ENCODE results near the gene CARD6. TPM values are rescaled to one million over a fixed set of nuclear protein-coding genes. Genes with fewer than 3 reads are reported as not detected.

Gene CARD6
- total RNA-seq, 4 donors from 2014 or later, result 15.9 to 32.1 (median 21.0) TPM

- 93 to 96% methylated on average over 13 of the region's 13 CpGs for WGBS, 2 donors
- no peak overlapping the region for H3K27ac ChIP-seq
- peaks cover 48 to 58% of the 10 kb centered on the region in 2 donors for H3K36me3 ChIP-seq
- no peaks in the 10 kb centered on the region for H3K9me3 ChIP-seq
- DNase-seq, result no peak
- no peak for TF ChIP-seq POLR2A (IDR thresholded peaks at IDR 0.05)
- TF ChIP-seq, protein P1, sequence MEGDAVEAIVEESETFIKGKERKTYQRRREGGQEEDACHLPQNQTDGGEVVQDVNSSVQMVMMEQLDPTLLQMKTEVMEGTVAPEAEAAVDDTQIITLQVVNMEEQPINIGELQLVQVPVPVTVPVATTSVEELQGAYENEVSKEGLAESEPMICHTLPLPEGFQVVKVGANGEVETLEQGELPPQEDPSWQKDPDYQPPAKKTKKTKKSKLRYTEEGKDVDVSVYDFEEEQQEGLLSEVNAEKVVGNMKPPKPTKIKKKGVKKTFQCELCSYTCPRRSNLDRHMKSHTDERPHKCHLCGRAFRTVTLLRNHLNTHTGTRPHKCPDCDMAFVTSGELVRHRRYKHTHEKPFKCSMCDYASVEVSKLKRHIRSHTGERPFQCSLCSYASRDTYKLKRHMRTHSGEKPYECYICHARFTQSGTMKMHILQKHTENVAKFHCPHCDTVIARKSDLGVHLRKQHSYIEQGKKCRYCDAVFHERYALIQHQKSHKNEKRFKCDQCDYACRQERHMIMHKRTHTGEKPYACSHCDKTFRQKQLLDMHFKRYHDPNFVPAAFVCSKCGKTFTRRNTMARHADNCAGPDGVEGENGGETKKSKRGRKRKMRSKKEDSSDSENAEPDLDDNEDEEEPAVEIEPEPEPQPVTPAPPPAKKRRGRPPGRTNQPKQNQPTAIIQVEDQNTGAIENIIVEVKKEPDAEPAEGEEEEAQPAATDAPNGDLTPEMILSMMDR (IDR thresholded peaks at IDR 0.05), result no peak
- no peaks in the 10 kb centered on the region for H3K27me3 ChIP-seq
- intact Hi-C loops (cut with DNase I), result no loop called here
- peaks cover 14 to 15% of the 10 kb centered on the region in 2 donors for H3K4me1 ChIP-seq
- no peak overlapping the region for H3K4me3 ChIP-seq (replicated peaks in 1 of 3)
These were observed 11.2 kb upstream of the CARD6 start for GRCh38 chr5:40829748-40830533.

DNA sequence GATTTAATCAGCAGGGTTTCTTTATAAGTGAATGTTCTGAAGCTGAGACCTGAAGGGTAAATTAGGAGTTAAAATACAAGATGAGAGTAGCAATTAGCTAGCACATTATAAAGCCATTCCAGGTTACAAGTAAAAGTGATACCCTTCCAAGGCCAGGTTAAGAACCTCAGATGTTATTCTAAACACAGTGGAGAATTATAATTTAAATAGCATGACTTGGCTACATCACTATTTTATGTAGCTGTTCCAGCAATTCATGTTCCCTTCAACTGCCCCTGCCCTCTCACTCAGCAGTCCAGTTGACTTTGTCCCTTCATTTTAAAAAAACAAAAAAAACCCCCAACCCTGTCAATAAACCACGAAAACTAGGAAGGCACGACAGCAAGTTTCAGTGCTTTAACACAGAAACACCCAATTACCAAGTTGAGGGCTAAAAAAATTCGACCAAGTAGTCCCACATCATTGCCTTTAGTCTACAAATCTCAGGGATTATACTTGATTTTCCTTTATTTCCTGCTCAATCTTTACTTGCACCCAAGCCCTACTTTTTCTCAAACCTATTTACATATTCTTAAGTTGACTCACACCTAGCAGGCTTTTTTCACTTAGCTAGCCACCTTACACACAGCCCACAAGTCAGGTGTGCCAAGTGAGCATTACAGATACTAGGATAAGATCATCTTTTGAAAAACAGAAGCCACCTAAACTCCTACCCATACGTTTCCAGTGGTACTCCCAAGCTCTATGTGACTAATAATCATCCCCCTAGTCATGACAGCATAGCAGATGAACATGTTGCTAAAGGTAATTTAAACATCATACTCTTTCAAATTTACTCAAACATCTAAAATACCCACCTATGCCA lies 9.6 kb upstream of the CARD6 start:
- Histone ChIP-seq H3K27ac (no peak overlapping the region), H3K9me3 (no peaks in the 10 kb centered on the region), H3K4me3 (replicated peaks in 1 of 3) (no peak overlapping the region), H3K27me3 (no peaks in the 10 kb centered on the region), H3K36me3 (peaks cover 48 to 58% of the 10 kb centered on the region in 2 donors), H3K4me1 (peaks cover 14 to 22% of the 10 kb centered on the region in 2 donors)
- DNase-seq, result no peak
- WGBS, 2 donors, result 72 to 73% methylated on average over 4 of the region's 4 CpGs
- no peak for TF ChIP-seq POLR2A (IDR thresholded peaks at IDR 0.05)
- TF ChIP-seq, protein P1 (IDR thresholded peaks at IDR 0.05), result no peak
- intact Hi-C loops (cut with DNase I), result no loop called here

GRCh38 chr5:40832345-40832744 lies 8.8 kb upstream of the CARD6 start:
- H3K4me1 ChIP-seq, result peaks cover 14 to 22% of the 10 kb centered on the region in 2 donors
- no peaks in the 10 kb centered on the region for H3K9me3 ChIP-seq
- H3K27me3 ChIP-seq, result no peaks in the 10 kb centered on the region
- no peak for DNase-seq
- WGBS, 2 donors, result 92 to 93% methylated on average over 4 of the region's 4 CpGs
- TF ChIP-seq POLR2A (IDR thresholded peaks at IDR 0.05), result no peak
- TF ChIP-seq, protein P1 (IDR thresholded peaks at IDR 0.05), result no peak
- H3K4me3 ChIP-seq (replicated peaks in 1 of 3), result no peak overlapping the region
- H3K27ac ChIP-seq, result no peak overlapping the region
- peaks cover 43 to 50% of the 10 kb centered on the region in 2 donors for H3K36me3 ChIP-seq
- intact Hi-C loops (cut with DNase I), result no loop called here

DNA sequence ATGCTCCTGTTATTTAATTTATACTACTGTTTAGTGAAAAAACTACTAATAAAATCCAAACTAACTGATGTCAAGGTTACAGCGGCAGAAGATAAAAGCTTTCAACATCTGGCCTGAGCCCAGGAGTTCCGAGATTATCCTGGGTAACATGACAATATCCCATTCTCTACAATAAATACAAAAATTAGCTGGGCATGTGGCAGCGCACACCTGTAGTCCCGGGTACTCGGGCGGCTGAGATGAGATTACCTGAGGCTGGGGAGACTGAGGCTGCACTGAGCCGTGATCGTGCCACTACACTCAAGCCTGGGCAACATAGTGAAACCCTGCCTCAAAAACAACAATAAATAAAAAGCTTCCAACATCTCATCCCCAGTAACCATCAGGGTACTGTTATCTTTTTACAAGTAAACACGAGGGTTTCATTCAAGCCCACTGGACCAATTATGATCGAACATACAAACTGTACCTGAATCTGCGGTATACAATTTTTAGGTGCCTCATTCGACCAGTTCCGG lies 7.4 kb upstream of the CARD6 start:
- TF ChIP-seq POLR2A (IDR thresholded peaks at IDR 0.05), result no peak
- TF ChIP-seq, protein P1 (IDR thresholded peaks at IDR 0.05), result no peak
- Histone ChIP-seq H3K36me3 (peaks cover 43 to 45% of the 10 kb centered on the region in 2 donors), H3K9me3 (no peaks in the 10 kb centered on the region), H3K27me3 (no peaks in the 10 kb centered on the region), H3K27ac (peak overlapping the region in 2 of 3 donors; percentile 95 to 98), H3K4me1 (peaks cover 14 to 22% of the 10 kb centered on the region in 2 donors), H3K4me3 (replicated peaks in 1 of 3) (peak overlapping the region in 2 of 3 donors; percentile 68 to 74)
- DNase-seq, result no peak
- intact Hi-C loops (cut with DNase I), result no loop called here
- 51 to 56% methylated on average over 13 of the region's 13 CpGs for WGBS, 2 donors

All from thyroid gland (tissue), 4 donors.